CD4-positive, alpha-beta T cell (primary cell): ENCODE results near the gene ARL8B. TPM values are rescaled to one million over a fixed set of nuclear protein-coding genes. Genes with fewer than 3 reads are reported as not detected.

Experiments
- ATAC-seq: fragments of 200-7000 bp; cut with Tn5 transposase; one replicate; pipeline ENCODE4 v1.10.0; 2022; ENCODE audit warnings: mild to moderate bottlenecking; ENCODE audit not compliant: poor library complexity
- CTCF ChIA-PET: fragments of 350-600 bp; sonication (Branson Sonifier 250); formaldehyde crosslinking; loops from one replicate; lab custom pipeline; 2021; ENCODE audit warnings: antibody characterized with exemption, inconsistent platforms; lab: Charles Lee
- POLR2A ChIA-PET: fragments of 350-600 bp; sonication (Branson Sonifier 250); formaldehyde crosslinking; loops from one replicate; lab custom pipeline; 2021; ENCODE audit warnings: antibody characterized with exemption, inconsistent platforms; lab: Charles Lee
- DNase-seq, 14 experiments: peaks; one replicate each; pipeline ENCODE4 v3.0.0-alpha.2; 2013 to 2020; ENCODE audit warnings: mixed read lengths in 2 of 14
- H3K27ac ChIP-seq, 2 donors: one replicate each; pipeline versions ENCODE4 v1.5.1 to v1.7.0; 2013; ENCODE audit warnings: low read length in 2 of 2, low read depth in 1 of 2, mild to moderate bottlenecking in 1 of 2
- H3K27me3 ChIP-seq, 2 experiments: 1 replicate in 1 of 2; 2 replicates in 1 of 2; pipeline versions ENCODE4 v1.6.1 to v1.7.0; 2013; ENCODE audit warnings: low read length in 2 of 2, control low read depth in 1 of 2, mild to moderate bottlenecking in 1 of 2, moderate library complexity in 1 of 2; ENCODE audit not compliant: insufficient read depth in 2 of 2, control insufficient read depth in 1 of 2
- H3K36me3 ChIP-seq: one replicate; pipeline ENCODE4 v1.6.1; 2013; ENCODE audit warnings: low read length, control low read depth; ENCODE audit not compliant: insufficient read depth
- H3K4me1 ChIP-seq: one replicate; pipeline ENCODE4 v1.6.1; 2013; ENCODE audit warnings: low read length, control low read depth; ENCODE audit not compliant: insufficient read depth
- H3K4me3 ChIP-seq: one replicate; pipeline ENCODE4 v1.5.1; 2013; ENCODE audit warnings: mild to moderate bottlenecking, low read length, moderate library complexity
- H3K9me3 ChIP-seq, 2 experiments: 1 replicate in 1 of 2; 2 replicates in 1 of 2; pipeline versions ENCODE4 v1.6.1 to v1.7.0; 2013; ENCODE audit warnings: low read length in 2 of 2, mild to moderate bottlenecking in 2 of 2, control low read depth in 1 of 2, moderate library complexity in 1 of 2; ENCODE audit not compliant: control insufficient read depth in 1 of 2, insufficient read depth in 1 of 2
- H3K27ac Mint-ChIP-seq: one replicate; pipeline ENCODE4 v1.8.0; 2020; ENCODE audit warnings: mixed read lengths
- H3K27me3 Mint-ChIP-seq: one replicate; pipeline ENCODE4 v1.8.0; 2021; ENCODE audit warnings: mixed read lengths
- H3K36me3 Mint-ChIP-seq: one replicate; pipeline ENCODE4 v1.8.0; 2021; ENCODE audit warnings: low read depth, mixed read lengths
- H3K4me1 Mint-ChIP-seq: one replicate; pipeline ENCODE4 v1.8.0; 2021; ENCODE audit warnings: low read depth, mixed read lengths
- H3K4me3 Mint-ChIP-seq: one replicate; pipeline ENCODE4 v1.8.0; 2020; ENCODE audit warnings: mild to moderate bottlenecking, mixed read lengths
- H3K9me3 Mint-ChIP-seq: one replicate; pipeline ENCODE4 v1.8.0; 2020; ENCODE audit warnings: mixed read lengths
- CTCF ChIP-seq: fragments of 200-600 bp; IDR thresholded peaks from one replicate; pipeline ENCODE4 v1.8.0; 2022; ENCODE audit warnings: antibody characterized with exemption, mild to moderate bottlenecking
- intact Hi-C, 2 experiments: fragments of 100-400 bp; cut with DNase I in 1 of 2; cut with micrococcal nuclease in 1 of 2; formaldehyde crosslinking; loops; one replicate each; pipeline versions ENCODE4 v1.15.1 to v1.9.0; 2023 to 2025; cut with DNase I, micrococcal nuclease
- total RNA-seq, 174 experiments: library from RNA in 2 of 174; stranded (reverse) in 2 of 174; gene quantifications; one replicate each; pipeline ENCODE4 v1.2.3 and lab custom pipeline; 2021 to 2026

Gene ARL8B
- total RNA-seq, 2 experiments from 2014 or later, result 48.5 to 49.7 TPM

GRCh38 chr3:5120446-5120845 lies 1.6 kb upstream of the ARL8B start:
- Mint-ChIP-seq H3K4me3 (no peak overlapping the region), H3K27ac (no peak overlapping the region), H3K27me3 (no peaks in the 10 kb centered on the region), H3K9me3 (no peaks in the 10 kb centered on the region), H3K36me3 (peaks cover 21% of the 10 kb centered on the region), H3K4me1 (peaks cover 32% of the 10 kb centered on the region)
- DNase-seq (no peak), ATAC-seq (no peak)
- ChIA-PET POLR2A (no interaction called here), CTCF (no interaction called here)
- intact Hi-C loops, result loop anchor here in 1 of 2 experiments (5.0 to 10.0 kb wide), 3 partner anchors 628 to 813 kb away; partner anchors contain the start of genes ITPR1 and SUMF1
- no peak overlapping the region for H3K4me3 ChIP-seq
- no peaks in the 10 kb centered on the region for H3K36me3 ChIP-seq
- H3K27me3 ChIP-seq, result no peaks in the 10 kb centered on the region
- no peaks in the 10 kb centered on the region for H3K9me3 ChIP-seq
- H3K27ac ChIP-seq, result no peak overlapping the region
- H3K4me1 ChIP-seq, result peaks cover 33% of the 10 kb centered on the region
- TF ChIP-seq CTCF, result no peak

GRCh38 chr3:5122741-5123706 lies 932 bp downstream of the ARL8B start:
- Histone ChIP-seq H3K4me3 (peak overlapping the region; percentile 94), H3K4me1 (peaks cover 36% of the 10 kb centered on the region), H3K27ac (peak overlapping the region; percentile 79 to 86), H3K27me3 (no peaks in the 10 kb centered on the region), H3K9me3 (no peaks in the 10 kb centered on the region), H3K36me3 (no peaks in the 10 kb centered on the region)
- Mint-ChIP-seq H3K4me1 (peaks cover 54% of the 10 kb centered on the region), H3K27me3 (no peaks in the 10 kb centered on the region), H3K27ac (peak overlapping the region; percentile 87), H3K9me3 (no peaks in the 10 kb centered on the region), H3K4me3 (peak overlapping the region; percentile 87), H3K36me3 (peaks cover 26% of the 10 kb centered on the region)
- peak in 10 of 14 experiments; percentile 1 to 75 (median 16) for DNase-seq
- peak; percentile 4 for ATAC-seq
- intact Hi-C loops, result loop anchor here (2.0 to 10.0 kb wide), 5 partner anchors 62 to 816 kb away; partner anchors contain the start of genes EDEM1 (in 1 of the 2), ITPR1 (in 1 of the 2) and SUMF1 (in 1 of the 2)
- POLR2A ChIA-PET, result interaction anchor here (1.0 to 2.8 kb wide), 6 partner anchors 32 to 630 kb away, joined by 3 to 28 read pairs (median 6); partner anchors contain the start of genes EDEM1 and ITPR1
- no peak for TF ChIP-seq CTCF
- CTCF ChIA-PET, result interaction anchor here (0.6 to 1.8 kb wide), 5 partner anchors 64 to 387 kb away, joined by 3 to 5 read pairs (median 4); no protein-coding TSS in a partner anchor

- Mint-ChIP-seq H3K36me3 (peaks cover 33% of the 10 kb centered on the region), H3K27ac (peak overlapping the region; percentile 87), H3K9me3 (no peaks in the 10 kb centered on the region), H3K4me1 (peaks cover 61% of the 10 kb centered on the region), H3K27me3 (no peaks in the 10 kb centered on the region), H3K4me3 (peak overlapping the region; percentile 87)
- CTCF ChIA-PET, result interaction anchor here (1.8 to 3.5 kb wide), 2 partner anchors 13 to 65 kb away, joined by 5 to 10 read pairs; no protein-coding TSS in a partner anchor
- ATAC-seq (no peak), DNase-seq (no peak)
- intact Hi-C loops, result loop anchor here (2.0 to 10.0 kb wide), 5 partner anchors 61 to 817 kb away; partner anchors contain the start of genes EDEM1 (in 1 of the 2), ITPR1 (in 1 of the 2) and SUMF1 (in 1 of the 2)
- Histone ChIP-seq H3K4me1 (peaks cover 36% of the 10 kb centered on the region), H3K27ac (no peak overlapping the region), H3K9me3 (no peaks in the 10 kb centered on the region), H3K4me3 (no peak overlapping the region), H3K36me3 (no peaks in the 10 kb centered on the region), H3K27me3 (no peaks in the 10 kb centered on the region)
- POLR2A ChIA-PET, result interaction anchor here (1.0 to 2.8 kb wide), 4 partner anchors 31 to 73 kb away, joined by 3 to 28 read pairs (median 6); partner anchors contain the start of gene EDEM1
- TF ChIP-seq CTCF, result no peak
These were observed 1.8 kb downstream of the ARL8B start for GRCh38 chr3:5123937-5124336.
